ENCODE results near the gene PPP2R3C. TPM values are rescaled to one million over a fixed set of nuclear protein-coding genes. Genes with fewer than 3 reads are reported as not detected.

The PPP2R3C gene
- total and polyA plus RNA-seq, 2 of the 13 experiments (the other 11 are each of a cell fraction or from before 2014, with no cell fraction given): 63.4 to 102 TPM

DNA sequence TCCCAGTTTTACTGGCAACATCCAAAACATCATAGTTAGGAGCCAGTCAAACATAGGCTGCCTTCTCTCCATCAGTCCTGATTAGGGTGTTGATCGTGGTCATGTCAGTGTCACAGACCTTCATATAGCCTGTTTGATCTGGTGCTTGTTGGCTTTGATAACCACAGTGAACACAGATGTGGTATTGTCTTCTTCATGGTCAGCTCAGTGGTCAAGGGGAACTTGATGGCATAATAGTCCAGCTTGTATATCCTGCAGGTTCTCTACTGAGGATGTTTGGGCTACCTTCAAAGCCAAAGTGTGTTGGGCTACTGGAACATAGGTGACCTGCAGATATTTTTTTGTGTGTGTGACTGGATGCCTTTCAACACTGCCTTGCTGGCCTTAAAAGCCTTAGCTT lies 22.2 kb upstream of the PPP2R3C start (continued):
- no peak for TF ChIP-seq PHF5A (CRISPR knock-in tag; IDR thresholded peaks at IDR 0.05; ENCODE audit: low read depth, unreplicated experiment)
- no peak for TF ChIP-seq MTA1 (CRISPR knock-in tag; IDR thresholded peaks at IDR 0.05; ENCODE audit: borderline replicate concordance)
- TF ChIP-seq HIVEP1 (CRISPR knock-in tag; IDR thresholded peaks at IDR 0.05): no peak
- TF ChIP-seq, protein P1, sequence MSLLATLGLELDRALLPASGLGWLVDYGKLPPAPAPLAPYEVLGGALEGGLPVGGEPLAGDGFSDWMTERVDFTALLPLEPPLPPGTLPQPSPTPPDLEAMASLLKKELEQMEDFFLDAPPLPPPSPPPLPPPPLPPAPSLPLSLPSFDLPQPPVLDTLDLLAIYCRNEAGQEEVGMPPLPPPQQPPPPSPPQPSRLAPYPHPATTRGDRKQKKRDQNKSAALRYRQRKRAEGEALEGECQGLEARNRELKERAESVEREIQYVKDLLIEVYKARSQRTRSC (CRISPR knock-in tag; IDR thresholded peaks at IDR 0.05; ENCODE audit: low read depth): no peak
- TF ChIP-seq ZNF776 (CRISPR knock-in tag; IDR thresholded peaks at IDR 0.05): no peak
- no peak for TF ChIP-seq ZNF816 (CRISPR knock-in tag; IDR thresholded peaks at IDR 0.05; ENCODE audit: borderline replicate concordance)
- no peak for TF ChIP-seq ZNF468 (CRISPR knock-in tag; IDR thresholded peaks at IDR 0.05)
- TF ChIP-seq, protein P2, sequence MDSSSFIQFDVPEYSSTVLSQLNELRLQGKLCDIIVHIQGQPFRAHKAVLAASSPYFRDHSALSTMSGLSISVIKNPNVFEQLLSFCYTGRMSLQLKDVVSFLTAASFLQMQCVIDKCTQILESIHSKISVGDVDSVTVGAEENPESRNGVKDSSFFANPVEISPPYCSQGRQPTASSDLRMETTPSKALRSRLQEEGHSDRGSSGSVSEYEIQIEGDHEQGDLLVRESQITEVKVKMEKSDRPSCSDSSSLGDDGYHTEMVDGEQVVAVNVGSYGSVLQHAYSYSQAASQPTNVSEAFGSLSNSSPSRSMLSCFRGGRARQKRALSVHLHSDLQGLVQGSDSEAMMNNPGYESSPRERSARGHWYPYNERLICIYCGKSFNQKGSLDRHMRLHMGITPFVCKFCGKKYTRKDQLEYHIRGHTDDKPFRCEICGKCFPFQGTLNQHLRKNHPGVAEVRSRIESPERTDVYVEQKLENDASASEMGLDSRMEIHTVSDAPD (CRISPR knock-in tag; IDR thresholded peaks at IDR 0.05): peak; percentile 97
- TF ChIP-seq FOSL2 (CRISPR knock-in tag; IDR thresholded peaks at IDR 0.05): peak; percentile 42
- peak; percentile 78 for TF ChIP-seq HDAC2 (CRISPR knock-in tag; IDR thresholded peaks at IDR 0.05)
- TF ChIP-seq, protein P3, sequence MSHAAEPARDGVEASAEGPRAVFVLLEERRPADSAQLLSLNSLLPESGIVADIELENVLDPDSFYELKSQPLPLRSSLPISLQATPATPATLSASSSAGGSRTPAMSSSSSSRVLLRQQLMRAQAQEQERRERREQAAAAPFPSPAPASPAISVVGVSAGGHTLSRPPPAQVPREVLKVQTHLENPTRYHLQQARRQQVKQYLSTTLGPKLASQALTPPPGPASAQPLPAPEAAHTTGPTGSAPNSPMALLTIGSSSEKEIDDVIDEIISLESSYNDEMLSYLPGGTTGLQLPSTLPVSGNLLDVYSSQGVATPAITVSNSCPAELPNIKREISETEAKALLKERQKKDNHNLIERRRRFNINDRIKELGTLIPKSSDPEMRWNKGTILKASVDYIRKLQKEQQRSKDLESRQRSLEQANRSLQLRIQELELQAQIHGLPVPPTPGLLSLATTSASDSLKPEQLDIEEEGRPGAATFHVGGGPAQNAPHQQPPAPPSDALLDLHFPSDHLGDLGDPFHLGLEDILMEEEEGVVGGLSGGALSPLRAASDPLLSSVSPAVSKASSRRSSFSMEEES (CRISPR knock-in tag; IDR thresholded peaks at IDR 0.05): 0 out of 2 replicates have a peak, but pooled peaks have one; percentile 10
- TF ChIP-seq SAP130 (CRISPR knock-in tag; IDR thresholded peaks at IDR 0.05; ENCODE audit: low read depth): peak; percentile 67
- no peak for TF ChIP-seq MAFK (conservative IDR thresholded peaks at IDR 0.05 in 1 of 2, IDR thresholded peaks at IDR 0.05 in 1 of 2; ENCODE audit: low read length in 2 of 2)
- TF ChIP-seq SOX5 (CRISPR knock-in tag; IDR thresholded peaks at IDR 0.05; ENCODE audit: borderline replicate concordance): peak; percentile 91
- TF ChIP-seq ZNF331 (CRISPR knock-in tag; IDR thresholded peaks at IDR 0.05): peak; percentile 69
- TF ChIP-seq, protein P4, sequence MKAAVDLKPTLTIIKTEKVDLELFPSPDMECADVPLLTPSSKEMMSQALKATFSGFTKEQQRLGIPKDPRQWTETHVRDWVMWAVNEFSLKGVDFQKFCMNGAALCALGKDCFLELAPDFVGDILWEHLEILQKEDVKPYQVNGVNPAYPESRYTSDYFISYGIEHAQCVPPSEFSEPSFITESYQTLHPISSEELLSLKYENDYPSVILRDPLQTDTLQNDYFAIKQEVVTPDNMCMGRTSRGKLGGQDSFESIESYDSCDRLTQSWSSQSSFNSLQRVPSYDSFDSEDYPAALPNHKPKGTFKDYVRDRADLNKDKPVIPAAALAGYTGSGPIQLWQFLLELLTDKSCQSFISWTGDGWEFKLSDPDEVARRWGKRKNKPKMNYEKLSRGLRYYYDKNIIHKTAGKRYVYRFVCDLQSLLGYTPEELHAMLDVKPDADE (CRISPR knock-in tag; IDR thresholded peaks at IDR 0.05): no peak
- no peak; the same call in 1 of the 2 replicates for TF ChIP-seq STAG1 (CRISPR knock-in tag; IDR thresholded peaks at IDR 0.05)
- TF ChIP-seq KLF6 (CRISPR knock-in tag; IDR thresholded peaks at IDR 0.05): no peak
- TF ChIP-seq, protein P5, sequence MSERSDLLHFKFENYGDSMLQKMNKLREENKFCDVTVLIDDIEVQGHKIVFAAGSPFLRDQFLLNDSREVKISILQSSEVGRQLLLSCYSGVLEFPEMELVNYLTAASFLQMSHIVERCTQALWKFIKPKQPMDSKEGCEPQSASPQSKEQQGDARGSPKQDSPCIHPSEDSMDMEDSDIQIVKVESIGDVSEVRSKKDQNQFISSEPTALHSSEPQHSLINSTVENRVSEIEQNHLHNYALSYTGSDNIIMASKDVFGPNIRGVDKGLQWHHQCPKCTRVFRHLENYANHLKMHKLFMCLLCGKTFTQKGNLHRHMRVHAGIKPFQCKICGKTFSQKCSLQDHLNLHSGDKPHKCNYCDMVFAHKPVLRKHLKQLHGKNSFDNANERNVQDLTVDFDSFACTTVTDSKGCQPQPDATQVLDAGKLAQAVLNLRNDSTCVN (CRISPR knock-in tag; IDR thresholded peaks at IDR 0.05; ENCODE audit: borderline replicate concordance): no peak
- peak; percentile 72; the same call in 1 of the 2 replicates for TF ChIP-seq ETV5 (CRISPR knock-in tag; IDR thresholded peaks at IDR 0.05; ENCODE audit: borderline replicate concordance)
- TF ChIP-seq, protein P6, sequence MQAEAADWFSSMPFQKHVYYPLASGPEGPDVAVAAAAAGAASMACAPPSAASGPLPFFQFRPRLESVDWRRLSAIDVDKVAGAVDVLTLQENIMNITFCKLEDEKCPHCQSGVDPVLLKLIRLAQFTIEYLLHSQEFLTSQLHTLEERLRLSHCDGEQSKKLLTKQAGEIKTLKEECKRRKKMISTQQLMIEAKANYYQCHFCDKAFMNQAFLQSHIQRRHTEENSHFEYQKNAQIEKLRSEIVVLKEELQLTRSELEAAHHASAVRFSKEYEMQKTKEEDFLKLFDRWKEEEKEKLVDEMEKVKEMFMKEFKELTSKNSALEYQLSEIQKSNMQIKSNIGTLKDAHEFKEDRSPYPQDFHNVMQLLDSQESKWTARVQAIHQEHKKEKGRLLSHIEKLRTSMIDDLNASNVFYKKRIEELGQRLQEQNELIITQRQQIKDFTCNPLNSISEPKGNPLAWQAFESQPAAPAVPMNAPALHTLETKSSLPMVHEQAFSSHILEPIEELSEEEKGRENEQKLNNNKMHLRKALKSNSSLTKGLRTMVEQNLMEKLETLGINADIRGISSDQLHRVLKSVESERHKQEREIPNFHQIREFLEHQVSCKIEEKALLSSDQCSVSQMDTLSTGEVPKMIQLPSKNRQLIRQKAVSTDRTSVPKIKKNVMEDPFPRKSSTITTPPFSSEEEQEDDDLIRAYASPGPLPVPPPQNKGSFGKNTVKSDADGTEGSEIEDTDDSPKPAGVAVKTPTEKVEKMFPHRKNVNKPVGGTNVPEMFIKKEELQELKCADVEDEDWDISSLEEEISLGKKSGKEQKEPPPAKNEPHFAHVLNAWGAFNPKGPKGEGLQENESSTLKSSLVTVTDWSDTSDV (CRISPR knock-in tag; IDR thresholded peaks at IDR 0.05): no peak
- TF ChIP-seq, protein P7, sequence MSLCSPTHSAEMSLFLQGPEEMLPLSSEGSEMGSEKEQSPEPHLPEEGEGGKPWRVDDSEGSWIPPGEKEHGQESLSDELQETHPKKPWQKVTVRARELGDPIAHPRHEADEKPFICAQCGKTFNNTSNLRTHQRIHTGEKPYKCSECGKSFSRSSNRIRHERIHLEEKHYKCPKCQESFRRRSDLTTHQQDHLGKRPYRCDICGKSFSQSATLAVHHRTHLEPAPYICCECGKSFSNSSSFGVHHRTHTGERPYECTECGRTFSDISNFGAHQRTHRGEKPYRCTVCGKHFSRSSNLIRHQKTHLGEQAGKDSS (CRISPR knock-in tag; IDR thresholded peaks at IDR 0.05; ENCODE audit: borderline replicate concordance, low read depth): peak; percentile 24; the same call in 1 of the 2 replicates
